Stomach (tissue), 9 donors: Measurements from ENCODE around the gene MYH16. TPM values are rescaled to one million over a fixed set of nuclear protein-coding genes. Genes with fewer than 3 reads are reported as not detected.

ENCODE experiments used
- DNase-seq, 2 donors: peaks; one replicate each; pipeline versions ENCODE4 v3.0.0 to v3.0.0-alpha.2; 2013 to 2019
- H3K27ac ChIP-seq, 5 donors: fragments of 200-600 bp in 4 of 5; sonication (generic) in 4 of 5; one replicate each; pipeline ENCODE4 v1.5.1; 2013 to 2019; ENCODE audit warnings: mild to moderate bottlenecking in 1 of 5, moderate library complexity in 1 of 5
- H3K27me3 ChIP-seq, 3 donors: fragments of 200-600 bp; sonication (generic); one replicate each; pipeline ENCODE4 v1.5.1; 2017 to 2019; ENCODE audit warnings: mixed run types in 1 of 3
- H3K36me3 ChIP-seq, 4 donors: fragments of 200-600 bp; sonication (generic); 1 replicate in 3 of 4; 2 replicates in 1 of 4; pipeline ENCODE4 v1.5.1; 2016 to 2019
- H3K4me1 ChIP-seq, 4 donors: fragments of 200-600 bp; sonication (generic); one replicate each; pipeline ENCODE4 v1.5.1; 2016 to 2019
- H3K4me3 ChIP-seq, 4 donors: fragments of 200-600 bp; sonication (generic) in 3 of 4; one replicate each; pipeline ENCODE4 v1.5.1; 2016 to 2019; ENCODE audit warnings: mild to moderate bottlenecking in 1 of 4
- H3K9me3 ChIP-seq, 4 donors: fragments of 200-600 bp; sonication (generic); one replicate each; pipeline ENCODE4 v1.5.1; 2016 to 2019
- CTCF ChIP-seq, 7 experiments: fragments of 450-650 bp in 4 of 7; fragments of 200-600 bp in 3 of 7; sonication (generic) in 3 of 7; IDR thresholded peaks; one replicate each; pipeline ENCODE4 v1.5.1; 2016 to 2019; ENCODE audit warnings: antibody characterized with exemption in 7 of 7, control low read depth in 2 of 7, mild to moderate bottlenecking in 1 of 7
- EP300 ChIP-seq: sonication (generic); formaldehyde crosslinking; IDR thresholded peaks from one replicate; pipeline ENCODE4 v1.6.1; 2017; ENCODE audit warnings: antibody characterized with exemption
- POLR2A ChIP-seq, 4 donors: fragments of 450-650 bp; IDR thresholded peaks; one replicate each; pipeline ENCODE4 v1.6.1; 2016; ENCODE audit warnings: antibody characterized with exemption in 4 of 4, control low read depth in 2 of 4, mild to moderate bottlenecking in 1 of 4, moderate library complexity in 1 of 4
- POLR2AphosphoS5 ChIP-seq, 3 donors: sonication (generic); formaldehyde crosslinking; IDR thresholded peaks; one replicate each; pipeline ENCODE4 v1.6.1; 2016; ENCODE audit warnings: antibody characterized with exemption in 3 of 3
- WGBS, 5 donors: extraction: QIAGEN DNeasy Blood & Tissue Kit in 3 of 5; methylation state at CpG; one replicate each; pipeline versions ENCODE4 v1.1.5 to v1.1.7; 2013 to 2018; 5-methylcytosine and 5-hydroxymethylcytosine counted together
- intact Hi-C: fragments of 100-400 bp; cut with DNase I; formaldehyde crosslinking; loops from one replicate; pipeline ENCODE4 v1.15.1; 2023; ENCODE audit warnings: low total_unique reads
- polyA plus RNA-seq, 3 donors: library from polyadenylated mRNA; stranded (reverse); fragments of 200-250 nt; gene quantifications; one replicate each; pipeline ENCODE4 v1.2.3, GENCODE V29; 2013
- total RNA-seq, 5 donors: library from RNA; depleted of rRNA; stranded (reverse); fragments of >200 nt; gene quantifications; one replicate each; pipeline versions ENCODE4 v1.1.0 to v1.2.3, GENCODE V29; 2014 to 2016
- donor health status: healthy with polysubstance abuse.
- donor health status: Bipolar disorder and iron deficiency.
- donor health status: healthy.

Gene MYH16
- total and polyA plus RNA-seq, 8 donors, result 0.05 to 0.37 TPM; not detected in 6

DNA sequence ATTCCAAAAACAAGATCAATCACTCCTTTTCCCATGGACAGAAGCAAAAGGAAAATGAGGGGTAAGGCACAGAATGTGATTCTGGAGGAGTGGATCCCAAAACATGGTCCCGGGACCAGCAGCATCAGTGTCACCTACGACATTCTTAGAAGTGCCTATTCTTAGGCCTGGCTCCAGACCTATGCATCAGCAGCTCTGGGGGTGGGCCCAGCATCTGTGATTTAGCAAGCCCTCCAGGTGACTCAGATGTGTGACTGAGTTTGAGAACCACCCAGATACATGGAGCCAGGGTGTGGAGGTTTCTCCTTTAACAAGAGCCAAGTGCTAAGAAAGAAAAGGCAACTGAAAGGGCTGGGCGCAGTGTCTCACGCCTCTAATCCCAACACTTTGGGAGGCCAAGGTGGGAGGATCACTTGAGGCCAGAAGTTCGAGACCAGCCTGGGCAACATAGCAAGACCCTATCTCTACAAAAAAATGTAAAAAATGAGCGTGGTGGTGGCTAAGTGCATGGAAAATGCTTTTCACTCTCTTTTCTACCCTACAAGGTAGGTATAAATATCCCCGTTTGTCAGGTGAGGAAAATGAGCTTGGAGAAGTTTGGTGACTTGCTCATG is 35.9 kb downstream of the MYH16 start:
- no peak for TF ChIP-seq POLR2A (IDR thresholded peaks at IDR 0.05)
- no peak for TF ChIP-seq CTCF (IDR thresholded peaks at IDR 0.05)
- TF ChIP-seq EP300, result no peak
- TF ChIP-seq POLR2AphosphoS5 (IDR thresholded peaks at IDR 0.05), result no peak
- intact Hi-C loops, result no loop called here
- peak overlapping the region; percentile 42 to 76 (median 56) for H3K27ac ChIP-seq
- H3K4me3 ChIP-seq, result no peak overlapping the region
- 42 to 70% (median 59%) methylated on average over 7 of the region's 7 CpGs for WGBS, 5 donors
- peak; percentile 57 to 78 for DNase-seq
- H3K9me3 ChIP-seq, result peaks cover 0 to 7% (median 1%) of the 10 kb centered on the region in 4 donors
- H3K4me1 ChIP-seq, result peaks cover 0 to 12% (median 8%) of the 10 kb centered on the region in 4 donors
- H3K27me3 ChIP-seq, result no peaks in the 10 kb centered on the region
- no peaks in the 10 kb centered on the region for H3K36me3 ChIP-seq

GRCh38 chr7:99309111-99309510 is 36.5 kb downstream of the MYH16 start:
- DNase-seq, result peak; percentile 31 to 71
- Histone ChIP-seq H3K36me3 (no peaks in the 10 kb centered on the region), H3K4me1 (peaks cover 0 to 12% (median 8%) of the 10 kb centered on the region in 4 donors), H3K27me3 (no peaks in the 10 kb centered on the region), H3K4me3 (no peak overlapping the region), H3K27ac (peak overlapping the region; percentile 55 to 76 (median 57)), H3K9me3 (peaks cover 0 to 7% (median 1%) of the 10 kb centered on the region in 4 donors)
- no peak for TF ChIP-seq EP300
- TF ChIP-seq POLR2AphosphoS5 (IDR thresholded peaks at IDR 0.05), result peak in 1 of 3 donors; percentile 69
- WGBS, 5 donors, result 29 to 60% (median 51%) methylated on average over 7 of the region's 7 CpGs
- intact Hi-C loops, result no loop called here

GRCh38 chr7:99310004-99310403 is 37.4 kb downstream of the MYH16 start:
- Histone ChIP-seq H3K4me3 (no peak overlapping the region), H3K27me3 (no peaks in the 10 kb centered on the region), H3K4me1 (peaks cover 0 to 12% (median 8%) of the 10 kb centered on the region in 4 donors), H3K9me3 (peaks cover 0 to 7% (median 1%) of the 10 kb centered on the region in 4 donors), H3K36me3 (no peaks in the 10 kb centered on the region), H3K27ac (peak overlapping the region in 3 of 5 donors; percentile 53 to 76 (median 55))
- no peak for DNase-seq
- 95 to 97% (median 96%) methylated on average over 4 of the region's 4 CpGs for WGBS, 5 donors
- no peak for TF ChIP-seq POLR2AphosphoS5 (IDR thresholded peaks at IDR 0.05)
- intact Hi-C loops, result loop anchor here (5.0 kb wide), 1 partner anchor 273 kb away; no protein-coding TSS in a partner anchor

- intact Hi-C loops, result loop anchor here (5.0 kb wide), 1 partner anchor 274 kb away; no protein-coding TSS in a partner anchor
- WGBS, 5 donors, result 84 to 94% (median 92%) methylated on average over 9 of the region's 9 CpGs
- DNase-seq, result no peak
These were observed 39.1 kb downstream of the MYH16 start for GRCh38 chr7:99311702-99312101.

More at GRCh38 chr7:99311702-99312101, 39.1 kb downstream of the MYH16 start:
- H3K27me3 ChIP-seq, result no peaks in the 10 kb centered on the region
- H3K36me3 ChIP-seq, result no peaks in the 10 kb centered on the region
- TF ChIP-seq CTCF (IDR thresholded peaks at IDR 0.05) (no peak), EP300 (no peak), POLR2A (IDR thresholded peaks at IDR 0.05) (no peak)
- peaks cover 0 to 7% (median 1%) of the 10 kb centered on the region in 4 donors for H3K9me3 ChIP-seq
- H3K4me1 ChIP-seq, result peaks cover 0 to 12% (median 8%) of the 10 kb centered on the region in 4 donors
- no peak overlapping the region for H3K27ac ChIP-seq
- no peak overlapping the region for H3K4me3 ChIP-seq
